ENCODE results near the gene PRXL2B.

- TF ChIP-seq CTCF (IDR thresholded peaks at IDR 0.05; ENCODE audit: insufficient read depth, low read length) (no peak), POLR2AphosphoS5 (IDR thresholded peaks at IDR 0.05; ENCODE audit: low read depth) (no peak)
Observed at GRCh38 chr1:2595261-2595811, 8.8 kb downstream of the PRXL2B start.
